ENCODE measurements around the gene WNT5B. TPM values are rescaled to one million over a fixed set of nuclear protein-coding genes. Genes with fewer than 3 reads are reported as not detected.

WNT5B gene
- total RNA-seq, 4 donors from 2014 or later, result 11.7 to 34.1 (median 17.6) TPM

GRCh38 chr12:1611803-1612572 is 17.0 kb upstream of the WNT5B start:
- no peak overlapping the region for H3K4me3 ChIP-seq
- 50 to 56% methylated on average over 13 of the region's 13 CpGs for WGBS, 2 donors

DNA sequence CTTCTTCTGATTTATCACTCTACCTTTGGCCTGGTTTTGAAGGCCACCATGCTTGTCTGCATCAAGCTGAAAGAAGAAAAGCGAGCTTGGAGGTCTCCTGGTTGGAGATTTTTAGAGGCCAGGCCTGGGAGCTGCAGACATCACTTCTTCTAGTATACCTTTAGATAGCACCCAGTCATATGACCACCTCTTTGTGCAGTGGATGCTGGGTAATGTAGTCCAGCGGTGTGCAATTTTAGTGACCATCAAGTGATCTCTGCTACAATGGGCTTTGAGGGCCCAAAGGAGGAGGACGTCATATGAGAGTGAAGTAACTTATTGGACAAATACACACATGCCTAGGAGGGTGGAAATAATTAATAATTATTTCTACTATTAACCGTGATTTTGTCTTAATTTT is 15.2 kb upstream of the WNT5B start:
- DNase-seq (ENCODE audit: low spot score in 2 of 2), result no peak
- Histone ChIP-seq H3K4me1 (peaks cover 0 to 40% (median 0%) of the 10 kb centered on the region in 4 donors), H3K4me3 (no peak overlapping the region), H3K36me3 (no peaks in the 10 kb centered on the region), H3K27me3 (no peaks in the 10 kb centered on the region), H3K27ac (no peak overlapping the region), H3K9me3 (no peaks in the 10 kb centered on the region)
- WGBS, 2 donors, result 96% methylated on average over 4 of the region's 4 CpGs
- TF ChIP-seq EP300 (IDR thresholded peaks at IDR 0.05) (no peak), POLR2A (IDR thresholded peaks at IDR 0.05) (no peak)
- TF ChIP-seq, protein P1, sequence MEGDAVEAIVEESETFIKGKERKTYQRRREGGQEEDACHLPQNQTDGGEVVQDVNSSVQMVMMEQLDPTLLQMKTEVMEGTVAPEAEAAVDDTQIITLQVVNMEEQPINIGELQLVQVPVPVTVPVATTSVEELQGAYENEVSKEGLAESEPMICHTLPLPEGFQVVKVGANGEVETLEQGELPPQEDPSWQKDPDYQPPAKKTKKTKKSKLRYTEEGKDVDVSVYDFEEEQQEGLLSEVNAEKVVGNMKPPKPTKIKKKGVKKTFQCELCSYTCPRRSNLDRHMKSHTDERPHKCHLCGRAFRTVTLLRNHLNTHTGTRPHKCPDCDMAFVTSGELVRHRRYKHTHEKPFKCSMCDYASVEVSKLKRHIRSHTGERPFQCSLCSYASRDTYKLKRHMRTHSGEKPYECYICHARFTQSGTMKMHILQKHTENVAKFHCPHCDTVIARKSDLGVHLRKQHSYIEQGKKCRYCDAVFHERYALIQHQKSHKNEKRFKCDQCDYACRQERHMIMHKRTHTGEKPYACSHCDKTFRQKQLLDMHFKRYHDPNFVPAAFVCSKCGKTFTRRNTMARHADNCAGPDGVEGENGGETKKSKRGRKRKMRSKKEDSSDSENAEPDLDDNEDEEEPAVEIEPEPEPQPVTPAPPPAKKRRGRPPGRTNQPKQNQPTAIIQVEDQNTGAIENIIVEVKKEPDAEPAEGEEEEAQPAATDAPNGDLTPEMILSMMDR (IDR thresholded peaks at IDR 0.05), result no peak

More at GRCh38 chr12:1611803-1612572, 17.0 kb upstream of the WNT5B start:
- DNase-seq (ENCODE audit: low spot score in 2 of 2), result no peak
- peak; percentile 19 to 62 for TF ChIP-seq EP300 (IDR thresholded peaks at IDR 0.05)
- no peak for TF ChIP-seq POLR2A (IDR thresholded peaks at IDR 0.05)
- H3K27me3 ChIP-seq, result no peaks in the 10 kb centered on the region
- H3K4me1 ChIP-seq, result peaks cover 0 to 49% (median 6%) of the 10 kb centered on the region in 4 donors
- H3K36me3 ChIP-seq, result no peaks in the 10 kb centered on the region
- H3K27ac ChIP-seq, result peak overlapping the region in 3 of 4 donors; percentile 28 to 69 (median 38)
- H3K9me3 ChIP-seq, result no peaks in the 10 kb centered on the region

- 94 to 97% methylated on average over 6 of the region's 6 CpGs for WGBS, 2 donors
- DNase-seq (ENCODE audit: low spot score in 2 of 2), result no peak
Measured at GRCh38 chr12:1614360-1614759, 14.7 kb upstream of the WNT5B start.

DNA sequence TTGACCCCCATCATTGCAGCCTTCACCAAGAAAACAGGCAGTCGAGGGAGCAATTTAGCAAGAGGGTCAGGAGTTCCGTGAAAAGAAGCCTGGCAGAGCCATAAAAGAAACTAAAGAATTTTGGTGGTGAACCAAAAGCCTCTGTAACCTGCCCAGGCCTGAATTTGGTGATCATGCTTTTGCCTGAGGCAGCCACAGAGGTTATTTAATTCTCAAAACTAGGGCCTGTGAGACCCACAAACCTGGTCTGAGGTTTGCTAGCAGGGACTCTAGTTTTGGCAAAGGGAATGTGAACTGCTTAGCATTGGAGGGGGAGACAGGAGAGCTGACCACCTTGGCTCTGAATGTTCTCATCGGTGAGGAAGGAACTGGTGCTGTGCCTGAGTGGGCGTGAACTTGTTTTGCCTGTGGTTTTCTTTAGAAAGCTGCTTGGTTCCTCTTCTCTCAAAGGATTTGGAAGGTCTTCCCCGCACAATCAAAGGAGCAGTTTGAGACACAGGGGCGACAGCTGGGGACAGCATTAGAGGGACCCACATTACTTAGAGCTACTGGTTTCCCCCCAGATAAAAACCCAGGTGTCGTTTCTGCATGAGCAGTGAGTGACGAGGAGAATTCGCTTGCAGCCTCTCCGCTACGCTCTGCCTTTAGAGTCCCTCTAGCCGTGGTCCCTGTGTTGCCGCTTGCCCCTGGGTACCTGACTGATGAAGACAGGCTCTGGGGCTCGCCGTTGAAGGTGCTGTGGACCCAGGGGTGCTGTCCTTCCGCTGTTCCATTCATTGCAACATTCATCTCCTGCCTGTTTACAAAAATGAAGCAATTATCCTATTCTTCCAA is 12.6 kb upstream of the WNT5B start:
- H3K4me1 ChIP-seq, result peaks cover 0 to 25% (median 0%) of the 10 kb centered on the region in 4 donors
- WGBS, 2 donors, result 79 to 83% methylated on average over 16 of the region's 16 CpGs
- H3K27me3 ChIP-seq, result no peaks in the 10 kb centered on the region
- no peak overlapping the region for H3K27ac ChIP-seq
- DNase-seq (ENCODE audit: low spot score in 2 of 2), result no peak
- H3K36me3 ChIP-seq, result no peaks in the 10 kb centered on the region
- H3K9me3 ChIP-seq, result no peaks in the 10 kb centered on the region
- peak overlapping the region in 1 of 4 donors; percentile 24 for H3K4me3 ChIP-seq
- TF ChIP-seq POLR2A (IDR thresholded peaks at IDR 0.05), result no peak
- TF ChIP-seq EP300 (IDR thresholded peaks at IDR 0.05), result no peak
- TF ChIP-seq, protein P1 (IDR thresholded peaks at IDR 0.05), result no peak

More at GRCh38 chr12:1614360-1614759, 14.7 kb upstream of the WNT5B start:
- TF ChIP-seq EP300 (IDR thresholded peaks at IDR 0.05), result no peak
- TF ChIP-seq POLR2A (IDR thresholded peaks at IDR 0.05), result no peak
- TF ChIP-seq, protein P1 (IDR thresholded peaks at IDR 0.05), result no peak
- H3K9me3 ChIP-seq, result no peaks in the 10 kb centered on the region
- H3K4me1 ChIP-seq, result peaks cover 0 to 38% (median 0%) of the 10 kb centered on the region in 4 donors
- no peaks in the 10 kb centered on the region for H3K36me3 ChIP-seq
- H3K27me3 ChIP-seq, result no peaks in the 10 kb centered on the region
- H3K4me3 ChIP-seq, result no peak overlapping the region
- H3K27ac ChIP-seq, result no peak overlapping the region

DNA sequence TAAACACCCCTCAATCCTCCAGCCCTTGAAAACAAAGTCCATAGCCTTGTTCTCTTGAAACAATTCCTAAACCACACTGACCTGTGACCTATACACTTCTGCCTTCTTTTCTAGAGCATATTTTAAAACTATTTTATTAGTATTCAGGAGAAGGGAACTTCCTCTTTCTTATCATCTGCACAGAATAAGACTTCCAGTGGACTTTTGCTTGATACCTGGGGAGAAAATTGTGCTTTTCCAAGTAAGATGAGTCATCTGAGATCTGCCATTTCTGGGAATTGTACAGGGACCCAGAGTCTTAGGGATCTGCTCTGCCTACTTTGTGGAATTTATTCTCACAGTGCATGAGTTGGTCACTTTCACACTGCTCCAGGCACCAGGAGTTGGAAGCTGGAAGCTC is 10.5 kb upstream of the WNT5B start:
- no peak for TF ChIP-seq EP300 (IDR thresholded peaks at IDR 0.05)
- TF ChIP-seq POLR2A (IDR thresholded peaks at IDR 0.05), result no peak
- TF ChIP-seq, protein P1 (IDR thresholded peaks at IDR 0.05), result no peak
- Histone ChIP-seq H3K4me1 (peaks cover 0 to 15% (median 0%) of the 10 kb centered on the region in 4 donors), H3K9me3 (no peaks in the 10 kb centered on the region), H3K27me3 (no peaks in the 10 kb centered on the region), H3K4me3 (no peak overlapping the region), H3K36me3 (no peaks in the 10 kb centered on the region), H3K27ac (no peak overlapping the region)
- DNase-seq (ENCODE audit: low spot score in 2 of 2), result no peak

Measured in tibial nerve (tissue), 4 donors.